ENCODE results near the gene PARS2. TPM values are rescaled to one million over a fixed set of nuclear protein-coding genes. Genes with fewer than 3 reads are reported as not detected.

Gene PARS2
- total RNA-seq, 1 donor from 2014 or later, result 6.5 TPM

DNA sequence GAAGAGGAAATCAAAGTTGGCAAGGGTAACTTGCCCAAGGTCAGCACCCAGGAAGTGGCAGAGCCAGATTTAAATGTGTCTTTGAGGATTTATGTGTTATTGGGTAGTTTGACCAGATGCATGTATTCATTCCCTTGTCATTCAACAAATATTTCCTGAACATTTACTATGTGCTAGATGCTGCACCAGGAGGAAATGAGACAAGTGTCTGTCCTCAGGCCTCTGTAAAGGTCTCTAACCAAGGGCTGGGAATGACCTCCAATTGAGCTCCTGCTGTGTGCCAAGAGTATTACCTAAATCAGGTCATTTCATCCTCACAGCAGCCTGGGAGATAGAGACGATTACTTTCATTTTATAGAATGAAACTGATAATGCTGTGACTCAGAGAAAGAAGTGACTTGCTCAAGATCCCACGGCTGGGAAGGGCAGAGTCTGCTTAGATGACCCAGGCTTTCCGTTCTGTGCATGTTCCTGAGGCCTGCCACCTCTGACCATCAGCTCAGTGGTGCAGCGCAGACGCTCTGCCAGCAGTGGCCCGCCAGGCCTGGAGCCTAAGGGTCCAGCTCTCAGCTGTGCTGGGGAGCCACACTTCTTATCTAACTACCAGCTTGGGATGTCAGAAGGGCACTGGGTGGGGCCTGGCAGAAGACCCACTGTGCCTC is 40.3 kb upstream of the PARS2 start:
- no peaks in the 10 kb centered on the region for H3K4me1 Mint-ChIP-seq (ENCODE audit: unreplicated experiment)
- H3K36me3 Mint-ChIP-seq (ENCODE audit: low read depth, unreplicated experiment), result peaks cover 4% of the 10 kb centered on the region
- no peak overlapping the region for H3K4me3 Mint-ChIP-seq (ENCODE audit: unreplicated experiment)
- H3K9me3 Mint-ChIP-seq (ENCODE audit: unreplicated experiment), result no peaks in the 10 kb centered on the region
- no peak for TF ChIP-seq CTCF (IDR thresholded peaks at IDR 0.05; ENCODE audit: unreplicated experiment)
- no peak for DNase-seq (ENCODE audit: low spot score)
- H3K27me3 Mint-ChIP-seq (ENCODE audit: unreplicated experiment), result peaks cover 3% of the 10 kb centered on the region
- no peak overlapping the region for H3K27ac Mint-ChIP-seq (ENCODE audit: unreplicated experiment)

GRCh38 chr1:54803761-54804470 is 39.6 kb upstream of the PARS2 start:
- no peak overlapping the region for H3K4me3 Mint-ChIP-seq (ENCODE audit: unreplicated experiment)
- peaks cover 4% of the 10 kb centered on the region for H3K27me3 Mint-ChIP-seq (ENCODE audit: unreplicated experiment)
- H3K4me1 Mint-ChIP-seq (ENCODE audit: unreplicated experiment), result no peaks in the 10 kb centered on the region
- TF ChIP-seq CTCF (IDR thresholded peaks at IDR 0.05; ENCODE audit: unreplicated experiment), result no peak
- no peak overlapping the region for H3K27ac Mint-ChIP-seq (ENCODE audit: unreplicated experiment)
- H3K36me3 Mint-ChIP-seq (ENCODE audit: low read depth, unreplicated experiment), result peaks cover 4% of the 10 kb centered on the region
- no peaks in the 10 kb centered on the region for H3K9me3 Mint-ChIP-seq (ENCODE audit: unreplicated experiment)
- DNase-seq (ENCODE audit: low spot score), result no peak

DNA sequence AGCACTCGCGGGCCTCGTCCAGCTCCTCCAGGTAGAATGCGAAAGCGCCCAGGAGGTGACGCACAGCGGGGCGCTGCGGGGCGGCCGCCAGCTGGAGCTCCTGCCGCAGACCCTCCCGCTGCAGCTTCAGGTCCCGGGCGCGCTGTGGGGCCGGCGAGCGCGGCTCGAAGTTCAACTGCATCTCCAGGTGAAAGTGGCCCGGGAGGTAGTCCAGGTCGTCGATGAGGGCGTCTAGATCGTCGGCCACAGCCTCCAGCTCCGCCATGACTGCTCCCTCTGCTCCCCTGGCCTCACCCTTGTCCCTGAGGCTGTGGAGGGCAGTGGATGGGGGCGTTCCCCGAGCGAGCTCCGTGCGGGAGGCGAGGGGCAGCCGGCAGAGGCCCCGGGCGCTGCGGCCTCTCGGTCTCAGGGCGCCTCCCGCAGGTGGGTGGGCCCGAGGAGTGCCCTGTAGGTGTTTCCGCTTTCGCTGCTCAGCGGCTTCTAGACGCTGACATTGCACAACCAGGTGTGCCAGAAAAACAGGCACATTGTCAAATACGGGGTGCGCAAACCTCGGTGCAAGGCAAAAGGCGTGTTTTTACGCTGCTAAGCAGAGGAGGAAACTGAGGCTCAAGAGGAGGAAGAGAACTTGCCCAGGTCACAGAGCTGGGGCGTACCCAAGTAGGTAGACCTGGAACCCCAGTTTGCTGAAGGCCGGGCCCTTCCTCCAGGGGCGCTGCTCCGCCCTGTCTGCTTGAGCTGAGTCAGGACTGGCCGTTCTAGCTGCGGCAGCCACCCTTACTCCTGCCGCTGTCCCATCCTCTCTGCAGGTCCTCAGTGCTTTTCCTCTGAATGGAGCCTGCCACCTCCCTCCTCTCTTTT is 36.8 kb upstream of the PARS2 start, which contains the start of gene TTC22:
TTC22 (minus strand) TSS at position 425 of the 861 bp plus-strand sequence; CDS start at position 265, 160 bp downstream.
- no peak within 1 kb of the TSS for H3K27ac Mint-ChIP-seq (ENCODE audit: unreplicated experiment)
- peak; percentile 19 for DNase-seq (ENCODE audit: low spot score)
- no peak within 1 kb of the TSS for H3K4me3 Mint-ChIP-seq (ENCODE audit: unreplicated experiment)
- no peaks in the 10 kb centered on the region for H3K9me3 Mint-ChIP-seq (ENCODE audit: unreplicated experiment)
- no peak for TF ChIP-seq CTCF (IDR thresholded peaks at IDR 0.05; ENCODE audit: unreplicated experiment)
- H3K36me3 Mint-ChIP-seq (ENCODE audit: low read depth, unreplicated experiment), result peaks cover 4% of the 10 kb centered on the region
- peaks cover 3% of the 10 kb centered on the region for H3K27me3 Mint-ChIP-seq (ENCODE audit: unreplicated experiment)
- H3K4me1 Mint-ChIP-seq (ENCODE audit: unreplicated experiment), result no peaks in the 10 kb centered on the region

- Mint-ChIP-seq H3K4me1 (ENCODE audit: unreplicated experiment) (no peaks in the 10 kb centered on the region), H3K27ac (ENCODE audit: unreplicated experiment) (no peak overlapping the region), H3K4me3 (ENCODE audit: unreplicated experiment) (no peak overlapping the region), H3K9me3 (ENCODE audit: unreplicated experiment) (no peaks in the 10 kb centered on the region), H3K36me3 (ENCODE audit: low read depth, unreplicated experiment) (peaks cover 4% of the 10 kb centered on the region), H3K27me3 (ENCODE audit: unreplicated experiment) (peaks cover 3% of the 10 kb centered on the region)
- no peak for TF ChIP-seq CTCF (IDR thresholded peaks at IDR 0.05; ENCODE audit: unreplicated experiment)
- DNase-seq (ENCODE audit: low spot score), result no peak
These were observed 35.9 kb upstream of the PARS2 start for GRCh38 chr1:54800041-54800898.
